Uterus (tissue), 2 donors: ENCODE results near the gene SPIRE2.

ENCODE experiments used
- POLR2A ChIP-seq, 2 donors: fragments of 450-650 bp; IDR thresholded peaks; one replicate each; pipeline ENCODE4 v1.6.1; 2016; ENCODE audit warnings: antibody characterized with exemption in 2 of 2, mild to moderate bottlenecking in 1 of 2, moderate library complexity in 1 of 2
- TF ChIP-seq, protein P1 (sequence below), 4 experiments: fragments of 200-600 bp in 2 of 4; fragments of 450-650 bp in 2 of 4; sonication (generic) in 2 of 4; IDR thresholded peaks; one replicate each; pipeline ENCODE4 v1.5.1; 2016 to 2019; ENCODE audit warnings: antibody characterized with exemption in 4 of 4, mild to moderate bottlenecking in 2 of 4, moderate library complexity in 1 of 4

DNA sequence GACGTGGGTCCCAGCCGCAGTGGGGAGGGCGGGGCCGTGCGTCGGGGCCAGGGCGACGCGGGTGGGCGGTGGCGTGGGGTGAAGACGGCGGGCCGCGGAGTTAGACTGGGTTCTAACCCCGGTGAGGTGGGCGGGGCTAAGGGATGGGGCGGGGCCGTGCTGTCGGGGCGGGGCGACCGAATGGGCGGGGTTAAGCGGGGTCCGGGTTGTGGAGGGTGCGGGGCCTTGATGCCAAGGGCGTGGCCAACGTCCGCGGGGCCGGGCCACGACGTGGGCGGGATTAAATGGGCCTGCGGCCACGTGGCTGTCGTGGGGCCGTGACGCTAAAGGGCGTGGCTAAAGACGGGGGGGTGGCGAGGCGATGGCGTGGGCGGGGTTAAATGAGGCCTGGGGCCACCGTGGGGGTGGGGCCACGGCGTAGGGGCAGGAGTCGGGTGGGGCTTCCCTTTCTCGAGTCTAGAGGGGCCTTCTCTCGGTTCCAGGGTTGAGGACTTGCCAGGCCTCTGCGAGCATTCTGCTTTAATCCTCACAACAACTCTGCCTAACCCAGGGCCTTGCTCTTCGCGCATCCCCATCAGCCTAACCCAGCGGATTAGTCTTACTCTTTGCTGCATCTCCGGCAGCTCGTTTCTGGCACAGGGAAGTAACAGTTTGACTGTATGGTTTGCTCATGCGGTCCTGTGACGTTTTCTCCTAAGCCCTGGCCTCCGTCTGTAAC is 45.9 kb downstream of the SPIRE2 start:
- TF ChIP-seq, protein P1, sequence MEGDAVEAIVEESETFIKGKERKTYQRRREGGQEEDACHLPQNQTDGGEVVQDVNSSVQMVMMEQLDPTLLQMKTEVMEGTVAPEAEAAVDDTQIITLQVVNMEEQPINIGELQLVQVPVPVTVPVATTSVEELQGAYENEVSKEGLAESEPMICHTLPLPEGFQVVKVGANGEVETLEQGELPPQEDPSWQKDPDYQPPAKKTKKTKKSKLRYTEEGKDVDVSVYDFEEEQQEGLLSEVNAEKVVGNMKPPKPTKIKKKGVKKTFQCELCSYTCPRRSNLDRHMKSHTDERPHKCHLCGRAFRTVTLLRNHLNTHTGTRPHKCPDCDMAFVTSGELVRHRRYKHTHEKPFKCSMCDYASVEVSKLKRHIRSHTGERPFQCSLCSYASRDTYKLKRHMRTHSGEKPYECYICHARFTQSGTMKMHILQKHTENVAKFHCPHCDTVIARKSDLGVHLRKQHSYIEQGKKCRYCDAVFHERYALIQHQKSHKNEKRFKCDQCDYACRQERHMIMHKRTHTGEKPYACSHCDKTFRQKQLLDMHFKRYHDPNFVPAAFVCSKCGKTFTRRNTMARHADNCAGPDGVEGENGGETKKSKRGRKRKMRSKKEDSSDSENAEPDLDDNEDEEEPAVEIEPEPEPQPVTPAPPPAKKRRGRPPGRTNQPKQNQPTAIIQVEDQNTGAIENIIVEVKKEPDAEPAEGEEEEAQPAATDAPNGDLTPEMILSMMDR (IDR thresholded peaks at IDR 0.05), result no peak
- no peak for TF ChIP-seq POLR2A (IDR thresholded peaks at IDR 0.05)
